Prostate gland (tissue), 2 donors: ENCODE measurements around the gene HSPH1. TPM values are rescaled to one million over a fixed set of nuclear protein-coding genes. Genes with fewer than 3 reads are reported as not detected.

Experiments used
- DNase-seq: peaks from one replicate; pipeline ENCODE4 v3.0.0-alpha.2; 2019; ENCODE audit warnings: low spot score
- H3K27ac ChIP-seq, 2 donors: fragments of 200-600 bp; sonication (generic); 2 replicates each; pipeline ENCODE4 v1.5.1; 2017 to 2019
- H3K27me3 ChIP-seq: fragments of 200-600 bp; sonication (generic); replicated peaks from 2 replicates; pipeline ENCODE4 v1.5.1; 2019; ENCODE audit not compliant: insufficient read depth
- H3K36me3 ChIP-seq, 2 donors: fragments of 200-600 bp; sonication (generic); 1 replicate in 1 of 2; 2 replicates in 1 of 2; pipeline versions ENCODE4 v1.5.1 to v1.8.1; 2017 to 2019
- H3K4me1 ChIP-seq: fragments of 200-600 bp; sonication (generic); replicated peaks from 2 replicates; pipeline ENCODE4 v1.5.1; 2019
- H3K4me3 ChIP-seq, 2 donors: fragments of 200-600 bp; sonication (generic); 2 replicates each; pipeline ENCODE4 v1.5.1; 2017 to 2019
- H3K9me3 ChIP-seq: fragments of 200-600 bp; sonication (generic); 2 replicates; pipeline ENCODE4 v1.5.1; 2017
- CTCF ChIP-seq, 4 experiments: fragments of 200-600 bp in 2 of 4; fragments of 450-650 bp in 2 of 4; sonication (generic) in 2 of 4; IDR thresholded peaks; 1 replicate in 3 of 4; 2 replicates in 1 of 4; pipeline ENCODE4 v1.5.1; 2016 to 2019; ENCODE audit warnings: antibody characterized with exemption in 4 of 4, mild to moderate bottlenecking in 2 of 4, moderate library complexity in 2 of 4
- POLR2A ChIP-seq: fragments of 450-650 bp; IDR thresholded peaks from one replicate; pipeline ENCODE4 v1.6.1; 2016; ENCODE audit warnings: antibody characterized with exemption, mild to moderate bottlenecking
- POLR2AphosphoS5 ChIP-seq: sonication (generic); formaldehyde crosslinking; IDR thresholded peaks from one replicate; pipeline ENCODE4 v1.6.1; 2017; ENCODE audit warnings: antibody characterized with exemption
- WGBS: methylation state at CpG from one replicate; pipeline ENCODE4 v1.1.5; 2018; 5-methylcytosine and 5-hydroxymethylcytosine counted together
- intact Hi-C: fragments of 100-400 bp; cut with DNase I; formaldehyde crosslinking; loops from one replicate; pipeline ENCODE4 v1.14.2; 2022
- total RNA-seq, 2 donors: library from RNA; depleted of rRNA; stranded (reverse); fragments of >200 nt; gene quantifications; one replicate each; pipeline ENCODE4 v1.1.0, GENCODE V29; 2016

Gene HSPH1
- total RNA-seq, 2 donors from 2014 or later, result 33.5 to 60.6 TPM

DNA sequence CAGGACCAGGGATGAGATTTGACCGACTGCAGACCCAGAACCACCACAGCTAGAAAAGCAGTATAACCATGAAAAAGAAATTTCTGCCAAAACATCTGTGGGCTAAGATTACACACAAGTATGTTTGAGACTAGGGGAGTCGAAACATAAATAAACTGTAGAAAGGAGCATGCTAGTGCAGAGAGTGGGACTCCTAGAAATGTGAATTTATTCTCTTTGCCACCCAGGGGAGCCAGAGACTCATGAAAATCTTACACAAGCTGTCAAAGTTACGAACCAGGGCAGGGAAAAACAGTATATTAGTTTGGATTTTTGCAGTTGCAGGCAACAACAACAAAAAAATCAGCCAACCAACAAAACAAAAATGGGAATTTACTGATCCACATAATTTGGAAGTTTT, 12.3 kb upstream of the HSPH1 start:
- Histone ChIP-seq H3K27me3 (no peaks in the 10 kb centered on the region), H3K4me3 (no peak overlapping the region), H3K4me1 (no peaks in the 10 kb centered on the region), H3K36me3 (no peaks in the 10 kb centered on the region), H3K27ac (no peak overlapping the region), H3K9me3 (no peaks in the 10 kb centered on the region)
- TF ChIP-seq POLR2AphosphoS5, result no peak
- TF ChIP-seq CTCF (IDR thresholded peaks at IDR 0.05), result no peak
- no peak for TF ChIP-seq POLR2A
- intact Hi-C loops, result no loop called here
- WGBS, result 71% methylated on average over 3 of the region's 3 CpGs
- no peak for DNase-seq

GRCh38 chr13:31172535-31172934, 10.8 kb upstream of the HSPH1 start:
- Histone ChIP-seq H3K36me3 (no peaks in the 10 kb centered on the region), H3K27ac (no peak overlapping the region), H3K9me3 (no peaks in the 10 kb centered on the region), H3K4me3 (no peak overlapping the region), H3K27me3 (no peaks in the 10 kb centered on the region), H3K4me1 (no peaks in the 10 kb centered on the region)
- DNase-seq, result no peak
- TF ChIP-seq POLR2AphosphoS5, result no peak
- no peak for TF ChIP-seq POLR2A
- TF ChIP-seq CTCF (IDR thresholded peaks at IDR 0.05), result no peak
- WGBS, result 39% methylated on average over 2 of the region's 2 CpGs
- intact Hi-C loops, result no loop called here

DNA sequence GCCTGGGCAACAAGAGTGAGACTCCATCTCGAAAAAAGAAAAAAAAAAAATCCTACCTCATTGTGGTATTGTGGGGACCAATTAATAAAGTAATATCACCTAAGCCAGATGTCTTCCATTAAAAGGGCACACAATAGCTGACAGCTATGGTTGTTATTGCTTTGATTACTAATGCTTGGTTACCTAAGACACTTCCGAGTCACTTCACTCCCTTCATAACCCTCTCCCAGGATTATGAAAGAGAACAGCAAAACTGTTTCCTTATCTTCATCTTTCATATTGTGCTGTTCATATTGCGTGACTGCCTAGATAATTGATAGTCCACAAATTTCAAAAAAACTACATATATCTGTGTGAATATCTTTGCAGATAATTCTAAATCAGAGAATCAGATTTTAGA, 10.3 kb upstream of the HSPH1 start:
- no peak overlapping the region for H3K27ac ChIP-seq
- no peak for DNase-seq
- intact Hi-C loops, result no loop called here
- WGBS, result 85% methylated on average over 3 of the region's 3 CpGs
- no peaks in the 10 kb centered on the region for H3K36me3 ChIP-seq
- H3K4me3 ChIP-seq, result no peak overlapping the region
- H3K4me1 ChIP-seq, result no peaks in the 10 kb centered on the region
- TF ChIP-seq POLR2AphosphoS5, result no peak
- no peak for TF ChIP-seq POLR2A
- no peak for TF ChIP-seq CTCF (IDR thresholded peaks at IDR 0.05)
- no peaks in the 10 kb centered on the region for H3K27me3 ChIP-seq
- H3K9me3 ChIP-seq, result no peaks in the 10 kb centered on the region

GRCh38 chr13:31168736-31169135, 7.0 kb upstream of the HSPH1 start:
- no peak overlapping the region for H3K4me3 ChIP-seq
- H3K36me3 ChIP-seq, result no peaks in the 10 kb centered on the region
- H3K9me3 ChIP-seq, result no peaks in the 10 kb centered on the region
- DNase-seq, result no peak
- no peak overlapping the region for H3K27ac ChIP-seq
- 86% methylated on average over 11 of the region's 11 CpGs for WGBS
- H3K4me1 ChIP-seq, result no peaks in the 10 kb centered on the region
- TF ChIP-seq POLR2A (no peak), CTCF (IDR thresholded peaks at IDR 0.05) (no peak), POLR2AphosphoS5 (no peak)
- intact Hi-C loops, result no loop called here
- no peaks in the 10 kb centered on the region for H3K27me3 ChIP-seq

DNA sequence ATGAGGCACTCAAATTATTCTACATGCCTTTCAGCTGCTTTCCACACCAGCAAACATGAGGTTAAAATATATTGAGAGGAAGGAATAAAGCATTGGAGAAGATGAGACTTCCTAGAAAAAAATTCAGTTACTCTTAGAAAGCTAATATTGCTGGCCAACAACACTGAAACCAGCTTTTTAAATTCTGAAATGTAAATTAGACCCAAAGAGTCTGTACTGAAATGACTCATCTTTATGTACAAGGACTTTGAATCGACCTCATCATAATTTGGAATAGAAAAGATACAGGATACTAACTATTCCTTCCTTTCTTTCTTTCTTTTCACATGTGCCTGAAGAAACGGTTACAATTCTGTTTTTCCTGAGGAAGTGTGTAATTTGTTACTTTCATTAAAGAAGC, 6.5 kb upstream of the HSPH1 start:
- WGBS, result 41% methylated on average over 2 of the region's 2 CpGs
- TF ChIP-seq CTCF (IDR thresholded peaks at IDR 0.05), result no peak
- TF ChIP-seq POLR2A, result no peak
- no peak for TF ChIP-seq POLR2AphosphoS5
- Histone ChIP-seq H3K4me3 (no peak overlapping the region), H3K36me3 (no peaks in the 10 kb centered on the region), H3K9me3 (no peaks in the 10 kb centered on the region), H3K27me3 (no peaks in the 10 kb centered on the region), H3K27ac (no peak overlapping the region), H3K4me1 (no peaks in the 10 kb centered on the region)
- DNase-seq, result no peak
- intact Hi-C loops, result no loop called here
